GM23338 (cell line): ENCODE results near the gene GPN2.

Experiments
- EZH2 ChIP-seq: fragments of 200-600 bp; sonication (generic); IDR thresholded peaks from one replicate; pipeline ENCODE4 v1.8.0; 2017; ENCODE audit warnings: antibody characterized with exemption, mild to moderate bottlenecking, low read depth; ENCODE audit not compliant: unreplicated experiment
- EZH2phosphoT487 ChIP-seq: fragments of 200-600 bp; sonication (generic); IDR thresholded peaks from one replicate; pipeline ENCODE4 v1.8.1; 2018; ENCODE audit warnings: antibody characterized with exemption; ENCODE audit not compliant: unreplicated experiment
- ZNF114 ChIP-seq: fragments of 250-450 bp; sonication (Bioruptor Pico); IDR thresholded peaks from 2 replicates; pipeline ENCODE4 v1.5.0; 2020; ENCODE audit warnings: mild to moderate bottlenecking, moderate library complexity
- TF ChIP-seq, protein P1 (sequence below), 2 experiments: fragments of 200-600 bp in 1 of 2; sonication (generic) in 1 of 2; conservative IDR thresholded peaks; 2 replicates each; pipeline versions ENCODE4 v1.5.1 to v1.6.1; 2016 to 2017; ENCODE audit warnings: antibody characterized with exemption in 2 of 2, low read depth in 2 of 2, mild to moderate bottlenecking in 2 of 2, moderate library complexity in 1 of 2

DNA sequence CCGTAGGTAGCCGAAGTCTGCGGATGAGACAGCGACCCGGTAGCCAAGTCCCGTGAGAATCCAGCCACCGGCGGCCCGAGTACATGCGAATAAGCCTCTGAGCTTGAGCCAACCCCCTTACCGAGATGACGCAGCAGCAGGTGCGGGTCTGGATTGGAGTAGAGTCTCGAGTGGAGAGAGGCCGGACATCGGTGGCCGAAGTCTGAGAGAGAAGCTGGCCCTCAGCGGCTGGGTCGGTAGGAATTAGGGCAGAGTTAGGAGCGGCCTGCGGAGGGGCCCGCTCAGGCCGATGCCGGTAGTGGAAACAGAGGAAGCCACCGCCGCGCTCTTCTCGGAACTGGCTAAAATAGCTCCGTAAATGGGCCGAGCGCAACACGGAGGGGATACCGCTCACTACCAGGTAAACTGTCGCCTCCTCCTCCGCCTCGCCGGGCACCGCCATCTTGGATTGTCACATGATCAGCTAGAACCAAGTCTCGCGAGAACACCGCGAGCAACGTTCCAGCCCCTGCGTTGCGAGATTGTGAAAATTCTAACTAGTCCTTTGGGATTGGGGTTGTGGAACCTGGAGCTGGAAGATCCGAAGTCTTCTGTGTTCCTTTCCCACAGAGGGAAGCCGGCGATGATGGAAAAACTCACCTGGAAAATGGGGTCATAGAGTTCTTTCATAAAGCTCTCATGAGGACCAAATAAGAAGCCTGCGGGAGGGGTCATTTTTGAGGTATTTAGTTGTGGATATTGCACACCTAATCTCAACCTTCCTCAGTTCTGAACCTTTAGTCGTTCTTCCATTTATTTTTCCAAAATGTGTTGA, 10.1 kb upstream of the GPN2 start, which contains the start of gene GPATCH3:
- no peak for TF ChIP-seq EZH2phosphoT487
- TF ChIP-seq, protein P1, sequence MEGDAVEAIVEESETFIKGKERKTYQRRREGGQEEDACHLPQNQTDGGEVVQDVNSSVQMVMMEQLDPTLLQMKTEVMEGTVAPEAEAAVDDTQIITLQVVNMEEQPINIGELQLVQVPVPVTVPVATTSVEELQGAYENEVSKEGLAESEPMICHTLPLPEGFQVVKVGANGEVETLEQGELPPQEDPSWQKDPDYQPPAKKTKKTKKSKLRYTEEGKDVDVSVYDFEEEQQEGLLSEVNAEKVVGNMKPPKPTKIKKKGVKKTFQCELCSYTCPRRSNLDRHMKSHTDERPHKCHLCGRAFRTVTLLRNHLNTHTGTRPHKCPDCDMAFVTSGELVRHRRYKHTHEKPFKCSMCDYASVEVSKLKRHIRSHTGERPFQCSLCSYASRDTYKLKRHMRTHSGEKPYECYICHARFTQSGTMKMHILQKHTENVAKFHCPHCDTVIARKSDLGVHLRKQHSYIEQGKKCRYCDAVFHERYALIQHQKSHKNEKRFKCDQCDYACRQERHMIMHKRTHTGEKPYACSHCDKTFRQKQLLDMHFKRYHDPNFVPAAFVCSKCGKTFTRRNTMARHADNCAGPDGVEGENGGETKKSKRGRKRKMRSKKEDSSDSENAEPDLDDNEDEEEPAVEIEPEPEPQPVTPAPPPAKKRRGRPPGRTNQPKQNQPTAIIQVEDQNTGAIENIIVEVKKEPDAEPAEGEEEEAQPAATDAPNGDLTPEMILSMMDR (conservative IDR thresholded peaks at IDR 0.05; ENCODE audit: low read depth in 2 of 2): no peak
- no peak for TF ChIP-seq ZNF114 (CRISPR knock-in tag)
- TF ChIP-seq EZH2: no peak
